ENCODE results near the gene USH2A.
"Not testable (repeated sequence)": the region's sequence is repeated elsewhere in the genome, so short reads cannot be mapped to it uniquely, and the experiment has no call there.

The USH2A gene

DNA sequence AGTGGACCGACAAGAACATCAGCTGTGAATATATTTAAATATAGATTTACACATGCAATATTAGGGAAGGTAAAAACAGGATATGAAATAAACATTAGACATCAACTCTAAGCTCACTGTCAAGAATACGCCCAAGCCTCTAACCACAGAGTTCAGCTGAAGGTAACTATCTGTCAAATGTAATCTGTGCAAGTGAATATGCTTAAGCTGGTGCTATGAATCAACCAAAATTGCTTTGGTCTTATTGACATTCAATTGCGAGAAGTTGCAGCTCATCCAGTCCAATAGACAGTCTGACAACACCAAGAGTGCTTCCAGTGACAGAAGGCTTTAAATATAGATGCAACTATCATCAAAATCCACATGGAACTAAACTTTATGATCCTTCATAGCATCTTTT lies 32.3 kb downstream of the USH2A start:
- DNase-seq: no peak

DNA sequence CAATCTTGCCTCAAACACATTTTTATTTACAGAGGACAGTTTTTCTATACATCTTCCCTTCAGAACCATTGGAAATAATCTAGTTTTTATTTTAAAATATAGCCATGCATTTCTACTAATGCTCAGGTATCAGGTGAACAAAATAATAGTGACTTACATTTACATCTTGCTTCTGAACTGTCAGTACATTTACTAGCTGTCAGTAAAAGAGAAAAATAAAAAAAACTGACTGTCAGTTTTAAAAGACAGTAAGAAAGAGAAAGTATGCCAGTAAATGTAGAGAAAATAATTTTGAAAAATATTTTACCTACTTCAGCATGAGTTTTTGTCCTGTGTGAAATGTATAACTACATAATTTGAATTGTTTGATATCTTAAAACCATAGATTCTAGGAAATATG lies 33.5 kb downstream of the USH2A start:
- no peak for DNase-seq

DNA sequence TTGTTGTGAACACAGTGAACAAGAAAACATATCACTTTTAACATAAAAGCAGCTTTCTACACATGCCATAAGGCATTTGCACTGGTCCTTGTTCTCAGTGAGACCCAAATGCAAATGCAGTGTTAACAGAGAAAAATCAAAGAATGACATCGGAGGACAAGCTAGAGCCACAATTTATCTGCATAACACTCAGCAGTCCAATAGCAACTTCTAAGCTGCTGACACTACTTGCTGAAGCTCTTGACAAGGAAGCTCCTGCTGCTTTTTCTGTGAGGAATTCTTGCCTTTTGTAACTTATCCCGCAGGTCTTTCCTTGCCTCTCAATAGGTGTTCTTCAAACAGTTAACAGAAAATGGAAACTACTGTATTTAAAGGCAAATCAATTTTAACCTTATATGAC lies 34.7 kb downstream of the USH2A start:
- DNase-seq: no peak

DNA sequence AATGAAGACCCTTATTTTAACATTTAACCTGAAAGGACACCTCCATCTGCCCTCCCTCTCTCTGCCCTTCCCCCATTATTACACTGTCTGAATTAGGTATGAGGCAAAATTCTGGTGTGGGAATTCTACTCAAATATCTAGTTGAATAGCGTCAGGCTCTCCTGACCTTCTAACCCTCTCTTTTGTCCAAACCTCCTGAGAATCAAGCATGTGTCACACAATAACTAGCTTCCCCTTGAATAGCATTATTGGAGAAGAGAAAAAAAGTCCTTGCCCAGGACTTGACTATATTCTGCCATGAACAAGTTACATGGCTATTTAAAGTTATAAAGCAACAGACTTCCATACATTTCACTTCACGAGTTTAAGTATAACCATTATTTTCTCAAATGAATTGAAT lies 35.5 kb downstream of the USH2A start:
- no peak for DNase-seq

DNA sequence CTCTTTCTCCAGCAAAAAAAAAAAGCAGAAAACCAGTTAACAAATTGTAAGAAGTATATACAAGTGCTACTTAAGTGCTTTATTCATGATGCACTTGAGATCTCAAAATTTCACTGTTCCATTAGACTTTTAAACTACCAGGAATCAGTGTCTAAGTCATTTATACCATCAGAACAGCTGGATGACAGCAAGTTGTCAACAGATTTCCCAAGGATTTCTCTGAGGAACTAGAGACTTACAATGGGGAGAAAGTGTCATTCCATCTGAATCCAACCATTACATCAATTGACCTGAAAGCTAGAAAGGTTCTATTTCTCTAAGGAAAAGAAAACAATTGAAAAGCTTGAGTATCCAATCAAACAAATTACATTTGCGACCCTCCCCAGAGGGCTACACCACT lies 43.8 kb downstream of the USH2A start:
- DNase-seq: no peak

DNA sequence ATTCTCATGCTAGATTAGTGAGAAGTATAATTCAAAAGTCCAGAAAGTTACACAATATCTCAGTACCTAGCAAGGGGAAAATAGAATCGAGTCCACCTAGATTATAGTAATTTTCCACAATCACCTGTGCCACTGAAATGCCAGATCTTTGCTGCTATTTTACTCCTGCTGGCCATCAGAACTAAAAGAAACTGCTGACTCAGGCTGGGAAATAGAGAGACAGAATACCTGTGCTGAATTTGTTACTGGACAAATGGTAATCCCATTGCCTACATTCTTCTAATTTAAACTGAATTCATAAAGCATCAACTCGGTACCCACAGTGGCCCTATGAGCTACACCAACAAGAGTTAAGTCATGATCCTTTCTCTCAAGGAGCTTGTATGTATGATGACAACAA lies 55.0 kb downstream of the USH2A start:
- DNase-seq: no peak

DNA sequence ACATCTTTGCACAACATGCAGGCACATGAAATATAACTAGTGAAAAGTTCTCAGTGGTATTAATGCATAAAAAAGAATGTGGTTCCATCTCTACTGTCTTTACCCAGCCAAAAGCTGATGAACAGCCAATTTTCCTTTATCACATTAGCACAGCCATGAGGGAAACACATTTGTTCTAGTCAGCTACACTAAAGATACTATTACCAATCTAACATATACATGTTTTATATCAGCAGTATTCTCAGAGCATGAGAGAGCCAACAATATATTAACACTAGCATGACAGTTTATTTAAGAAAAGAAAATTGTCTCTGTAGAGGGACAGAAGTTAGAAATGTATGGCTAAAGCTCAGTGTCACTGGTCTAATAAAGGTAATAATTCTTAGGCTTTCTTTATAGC lies 56.3 kb downstream of the USH2A start:
- DNase-seq: no peak

DNA sequence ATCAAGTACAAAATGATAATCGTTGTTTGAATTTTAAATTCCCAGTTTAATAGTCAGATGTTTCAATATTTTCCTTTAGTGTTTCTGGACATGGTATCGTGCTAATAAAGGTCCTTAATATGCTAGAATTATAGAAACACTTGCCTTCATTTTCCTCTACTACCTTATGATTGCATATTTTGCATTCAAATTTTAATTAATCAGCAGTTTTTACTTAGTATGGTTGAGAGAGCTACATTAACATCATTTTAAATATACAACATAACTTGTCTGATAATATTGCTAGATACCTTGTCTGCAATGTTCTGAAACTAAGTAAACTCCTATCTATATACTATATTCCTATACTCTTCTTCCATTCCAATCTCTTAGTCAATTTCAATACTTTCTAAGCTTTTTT lies 66.3 kb downstream of the USH2A start:
- no peak for DNase-seq

DNA sequence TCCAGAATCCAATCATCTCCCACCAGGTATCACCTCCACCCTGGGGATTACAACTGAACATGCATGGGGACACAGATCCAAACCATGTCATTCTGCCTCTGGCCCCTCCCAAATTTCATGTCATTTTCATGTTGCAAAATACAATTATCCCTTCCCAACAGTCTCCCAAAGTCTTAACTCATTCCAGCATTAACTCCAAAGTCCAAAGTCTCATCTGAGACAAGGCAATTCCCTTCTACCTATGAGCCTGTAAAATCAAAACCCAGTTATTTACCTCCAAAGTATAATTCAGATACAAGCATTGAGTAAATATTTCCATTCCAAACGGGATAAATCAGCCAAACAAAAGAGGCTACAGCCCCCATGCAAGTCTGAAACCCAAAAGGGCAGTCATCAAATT lies 73.1 kb downstream of the USH2A start:
- DNase-seq: no peak

DNA sequence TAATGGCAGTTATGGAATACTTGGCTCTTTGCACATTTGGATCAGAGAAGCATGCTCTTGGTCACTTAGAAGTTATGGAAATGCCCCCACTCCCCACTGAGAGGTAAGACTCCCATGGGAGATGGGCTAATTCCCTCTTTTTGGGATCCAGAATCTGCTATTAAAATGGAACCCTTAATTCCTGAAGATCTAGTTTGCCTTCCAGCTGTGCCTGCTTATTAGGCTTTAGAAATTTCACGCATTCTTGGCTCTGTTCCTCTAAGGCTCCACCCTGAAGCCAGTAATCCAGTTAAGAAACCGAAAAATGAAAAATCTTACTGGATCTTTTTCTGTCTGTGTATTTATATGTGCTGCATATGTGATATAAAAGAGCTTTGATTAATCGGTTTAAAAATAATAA lies 76.7 kb downstream of the USH2A start:
- DNase-seq: no peak

DNA sequence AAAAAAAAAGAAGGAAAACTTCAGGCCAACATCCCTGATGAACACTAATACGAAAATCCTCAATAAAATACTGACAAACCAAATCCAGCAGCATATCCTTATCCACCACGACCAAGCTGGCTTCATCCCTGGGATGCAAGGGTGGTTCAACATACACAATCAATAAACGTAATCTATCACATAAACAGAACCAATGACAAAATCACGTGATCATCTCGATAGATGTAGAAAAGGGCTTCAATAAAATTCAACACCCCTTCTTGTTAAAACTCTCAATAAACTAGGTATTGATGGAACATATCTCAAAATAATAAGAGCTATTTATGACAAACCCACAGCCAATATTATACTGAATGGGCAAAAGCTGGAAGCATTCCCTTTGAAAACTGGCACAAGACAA lies 82.7 kb downstream of the USH2A start:
- DNase-seq: not testable (repeated sequence)

DNA sequence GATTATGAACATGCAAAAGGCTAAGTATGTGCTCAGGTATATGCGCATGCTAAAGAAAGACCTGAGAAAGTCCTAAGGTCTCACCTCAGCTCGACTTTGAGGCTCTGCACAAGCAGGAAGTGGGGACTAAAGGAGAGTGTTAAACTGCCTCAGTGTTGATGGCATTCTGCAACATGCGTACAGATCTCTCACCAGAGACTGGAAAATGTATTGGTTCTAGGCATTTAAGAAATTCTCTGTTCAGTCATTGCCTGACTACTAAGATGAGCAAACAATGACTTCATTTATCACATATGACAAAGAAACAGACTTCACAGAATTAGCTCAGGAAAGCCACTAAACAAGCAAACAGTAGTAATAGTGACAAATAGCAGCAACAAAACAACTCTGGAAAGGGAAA lies 90.8 kb downstream of the USH2A start:
- no peak for DNase-seq

DNA sequence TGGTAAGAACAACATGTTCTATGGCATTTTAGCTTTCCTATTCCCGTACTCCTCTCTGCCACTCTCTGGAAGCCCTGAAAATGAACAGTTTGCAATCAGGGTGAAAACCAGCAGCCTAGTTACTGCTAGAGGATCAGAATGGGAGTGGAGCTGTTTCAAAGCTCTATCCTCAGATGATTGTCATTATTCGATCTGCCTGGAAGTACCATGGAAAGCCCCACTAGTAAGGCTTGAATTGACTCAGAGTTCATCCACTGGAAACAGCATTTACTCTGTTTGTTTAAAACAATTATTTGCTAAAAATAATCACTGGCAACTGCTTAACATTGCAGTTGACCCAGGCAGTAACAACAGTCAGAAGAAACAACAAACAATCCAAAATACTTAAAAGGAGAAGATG lies 91.2 kb downstream of the USH2A start:
- no peak for DNase-seq

DNA sequence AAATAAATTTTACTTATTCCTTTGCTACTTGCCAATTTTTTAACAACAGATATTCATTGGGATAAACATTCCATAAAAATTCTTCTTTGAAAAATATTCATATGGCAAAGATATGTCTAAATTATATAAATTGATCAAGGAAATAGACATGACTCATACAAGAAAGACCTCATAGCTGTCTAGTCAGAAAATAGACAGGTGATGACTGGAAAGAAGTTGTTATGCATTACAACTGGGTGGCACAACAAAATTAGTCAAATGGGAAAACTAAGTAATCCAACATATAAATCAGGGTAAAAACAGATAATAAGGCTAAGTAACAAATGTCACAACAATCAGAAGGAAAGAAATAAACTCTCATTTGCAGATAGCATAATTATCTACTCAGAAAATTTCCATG lies 92.0 kb downstream of the USH2A start:
- DNase-seq: no peak

DNA sequence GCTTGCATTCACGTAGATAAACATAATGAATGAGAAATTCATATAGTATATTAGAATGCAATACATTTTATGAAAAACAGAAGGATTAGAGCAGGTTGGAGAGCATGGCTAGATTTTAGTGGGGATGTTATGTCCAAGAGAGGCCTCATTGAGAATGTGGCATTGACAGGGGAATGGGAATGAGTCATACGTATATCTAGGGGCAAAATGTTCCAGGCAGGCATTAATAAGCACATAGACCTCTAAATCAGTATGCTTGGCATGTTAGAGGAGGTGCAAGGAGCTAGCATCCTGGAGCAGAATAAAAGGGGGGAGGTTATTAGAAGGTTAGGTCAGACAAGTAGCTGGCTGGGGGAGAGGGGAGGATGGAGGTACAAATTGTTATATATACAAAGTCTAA lies 93.0 kb downstream of the USH2A start:
- no peak for DNase-seq

DNA sequence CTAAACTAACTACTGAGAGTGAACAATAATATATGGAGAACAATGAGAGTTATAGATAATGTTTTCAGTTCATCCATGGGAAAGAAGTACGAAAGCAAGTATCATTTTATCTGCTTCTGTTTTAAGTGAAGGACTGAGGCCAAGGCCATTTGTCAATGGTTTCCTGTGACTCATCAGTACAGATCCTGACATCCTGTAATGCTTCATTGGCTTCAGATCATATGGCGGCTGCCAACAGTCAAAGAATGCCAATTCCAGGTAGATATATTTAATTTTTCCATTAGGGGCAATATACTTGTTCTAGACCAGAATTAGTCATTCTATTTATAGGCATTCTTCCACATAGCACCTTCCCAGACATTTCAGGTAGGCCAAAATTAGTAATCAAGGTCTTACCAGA lies 97.3 kb downstream of the USH2A start:
- DNase-seq: no peak

DNA sequence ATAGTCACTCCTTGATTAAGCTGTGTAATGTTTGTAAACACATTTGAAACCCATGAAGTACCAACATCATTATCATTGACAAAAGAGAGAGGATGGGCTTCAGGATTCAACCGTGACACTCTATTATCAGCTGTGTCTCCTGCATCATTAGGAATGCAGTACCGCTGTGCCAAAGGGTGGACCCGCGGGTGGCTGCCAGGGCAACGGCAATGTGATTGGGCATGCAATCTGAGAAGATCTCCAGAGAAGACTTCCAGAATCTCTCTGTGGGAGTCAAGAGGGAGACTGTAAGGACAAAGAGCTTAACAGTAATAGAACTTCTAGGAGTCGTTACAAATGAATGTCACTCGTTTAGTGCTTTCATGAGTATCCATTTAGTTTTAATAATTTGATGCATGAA lies 97.9 kb downstream of the USH2A start:
- DNase-seq: no peak

DNA sequence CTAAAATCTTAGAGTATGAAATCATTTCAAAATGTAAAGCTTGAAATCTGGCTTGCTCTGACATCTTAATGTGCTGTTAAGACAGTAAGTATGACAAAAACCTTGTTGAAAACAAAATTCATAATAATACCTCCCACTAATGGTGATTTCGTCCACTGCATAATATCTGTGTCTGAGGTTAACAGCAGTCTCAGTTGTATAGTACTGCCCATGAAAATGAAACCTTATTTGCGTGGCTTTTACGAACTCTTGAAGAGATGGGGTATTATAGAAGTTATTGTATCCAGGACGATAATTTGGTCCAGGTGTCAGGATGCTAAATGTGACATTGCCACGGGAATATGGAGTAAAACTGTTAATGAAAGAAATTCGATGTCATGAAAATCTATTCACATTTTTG lies 99.9 kb downstream of the USH2A start:
- no peak for DNase-seq

DNA sequence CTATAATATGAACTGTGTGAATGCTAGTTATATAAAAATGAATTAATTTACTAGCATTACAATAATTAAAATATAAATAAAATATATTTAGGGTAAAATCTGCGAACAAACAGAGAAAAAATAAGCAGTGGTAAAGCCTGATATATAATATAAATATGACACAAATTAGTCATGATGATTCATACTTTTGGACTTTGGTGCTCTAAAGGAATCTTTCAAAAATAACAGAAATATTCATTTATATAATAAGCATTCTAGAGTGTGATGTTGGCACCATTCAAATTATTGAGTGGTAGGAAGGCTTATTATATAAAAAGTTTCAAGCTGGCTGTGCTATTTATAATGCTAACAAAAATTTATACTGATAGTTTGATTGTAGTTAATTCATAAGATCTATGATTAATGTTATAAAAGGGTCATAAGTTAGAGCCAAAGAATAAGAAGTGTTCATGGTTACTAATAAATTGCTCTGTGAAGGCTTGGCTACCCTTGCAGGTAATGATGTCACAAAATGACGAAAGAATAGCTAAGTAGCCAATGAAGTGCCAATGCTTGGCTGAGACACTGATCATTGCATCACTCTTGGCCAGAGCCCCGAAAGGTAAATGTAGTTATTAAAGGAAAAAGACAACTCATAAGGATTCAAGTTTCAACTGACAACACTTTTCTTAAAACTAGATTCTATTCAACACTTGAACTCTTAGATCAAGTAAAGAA lies 108.7 kb downstream of the USH2A start:
- no peak for DNase-seq

DNA sequence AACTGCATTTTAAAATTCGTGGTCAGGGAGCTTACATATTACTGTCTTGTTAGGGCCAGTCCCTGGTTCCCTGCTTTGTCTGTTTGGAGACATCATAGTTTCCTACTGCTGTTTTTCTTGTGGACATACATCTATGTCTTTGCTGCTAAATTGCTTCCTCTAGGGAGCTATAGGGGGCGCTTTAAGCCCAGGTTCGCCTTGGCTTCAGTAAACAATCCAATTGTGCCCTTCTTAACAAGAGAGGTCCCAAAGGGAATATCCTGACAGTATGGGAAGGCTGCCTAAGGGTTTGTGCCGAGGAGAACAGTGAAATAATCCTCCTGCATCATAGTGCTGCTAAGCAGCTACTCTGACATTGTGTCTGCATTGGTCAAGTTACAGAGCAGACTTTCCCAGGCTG lies 112.5 kb downstream of the USH2A start:
- peak; percentile 2 to 28 for DNase-seq

DNA sequence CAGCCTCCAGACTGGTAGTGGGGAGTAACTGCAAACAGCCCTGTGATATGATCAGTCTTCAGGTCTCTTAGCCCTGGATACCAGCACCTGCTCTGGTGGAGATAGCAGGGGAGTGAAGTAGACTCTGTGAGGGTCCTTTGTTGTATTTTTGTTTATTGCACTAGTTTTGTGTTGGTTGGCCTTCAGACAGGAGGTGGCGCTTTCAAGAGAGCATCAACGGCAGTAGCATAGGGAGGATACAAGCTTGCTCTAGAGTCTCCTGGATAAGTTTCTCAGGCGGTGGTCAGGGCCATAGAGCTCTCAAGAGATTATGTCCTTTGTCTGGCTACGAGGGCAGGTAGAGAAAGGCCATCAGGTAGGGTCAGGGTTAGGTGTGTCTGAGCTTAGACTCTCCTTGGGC lies 116.4 kb downstream of the USH2A start:
- DNase-seq: no peak

DNA sequence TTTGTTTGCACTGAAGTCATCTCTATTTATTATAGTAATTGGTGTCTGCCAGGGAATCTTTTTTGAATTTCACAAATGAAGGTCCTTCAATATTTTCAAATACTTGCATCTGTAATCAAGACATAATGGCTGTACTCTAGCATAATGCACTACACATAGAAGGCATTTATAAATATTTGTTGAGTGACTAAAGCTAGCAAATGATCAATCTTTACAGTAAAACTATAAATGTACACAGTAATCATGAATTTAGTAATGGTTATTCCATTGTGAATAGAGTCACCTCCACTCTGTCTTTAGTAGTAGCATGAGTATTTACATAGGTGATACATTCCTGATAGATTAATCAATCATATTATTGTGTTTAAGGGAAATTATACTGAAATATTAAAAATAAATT lies 119.6 kb downstream of the USH2A start:
- no peak for DNase-seq

DNA sequence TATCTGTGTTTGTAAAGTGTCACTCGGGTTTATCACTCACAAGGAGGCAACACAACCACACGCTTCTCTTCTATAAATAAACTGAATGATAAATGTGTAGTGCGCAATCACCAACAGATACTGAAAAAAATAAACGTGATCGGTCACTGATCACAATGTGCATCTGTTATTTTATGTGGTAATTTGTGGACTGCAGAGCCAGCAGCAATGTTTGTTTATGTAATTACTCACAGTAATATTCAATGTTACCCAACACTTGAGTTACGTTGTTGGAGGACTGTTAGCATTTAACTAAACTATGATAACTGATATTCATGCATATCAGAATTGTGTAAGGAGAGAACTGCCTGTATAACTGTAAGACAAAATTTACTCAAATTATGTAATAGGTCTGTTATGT lies 129.6 kb downstream of the USH2A start:
- DNase-seq: no peak

DNA sequence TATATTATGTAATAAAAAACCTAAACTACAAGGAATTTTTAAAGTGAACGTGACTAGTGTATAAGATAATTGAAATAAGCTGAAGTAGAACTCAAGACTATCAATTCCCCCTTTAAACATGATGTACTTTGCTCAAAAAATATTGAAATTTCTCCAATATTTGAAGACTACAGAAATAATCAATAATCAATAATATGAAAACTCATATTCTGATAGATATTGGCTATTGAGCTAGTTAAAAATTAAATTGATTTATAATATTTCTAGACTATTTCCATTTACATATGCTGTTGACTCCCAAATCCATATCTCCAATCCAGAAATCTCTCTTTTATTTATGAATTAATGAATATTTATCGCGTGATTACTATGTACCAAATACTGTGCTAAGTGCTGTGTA lies 133.2 kb downstream of the USH2A start:
- no peak for DNase-seq

DNA sequence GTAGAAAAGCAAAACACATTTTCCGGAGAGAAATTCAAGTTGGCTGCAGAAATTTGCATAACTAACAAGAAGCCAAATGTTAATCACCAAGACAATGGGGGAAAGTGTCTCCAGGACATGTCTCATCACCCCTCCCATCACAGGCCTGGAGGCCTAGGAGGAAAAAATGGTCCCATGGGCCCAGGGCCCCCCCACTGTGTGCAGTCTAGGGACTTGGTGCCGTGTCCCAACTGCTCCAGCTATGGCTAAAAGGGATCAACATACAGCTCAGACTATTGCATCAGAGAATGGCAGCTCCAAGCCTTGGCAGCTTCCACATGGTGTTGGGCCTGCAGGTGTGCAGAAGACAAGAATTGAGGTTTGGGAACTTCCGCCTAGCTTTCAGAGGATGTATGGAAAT lies 138.2 kb downstream of the USH2A start:
- no peak for DNase-seq

DNA sequence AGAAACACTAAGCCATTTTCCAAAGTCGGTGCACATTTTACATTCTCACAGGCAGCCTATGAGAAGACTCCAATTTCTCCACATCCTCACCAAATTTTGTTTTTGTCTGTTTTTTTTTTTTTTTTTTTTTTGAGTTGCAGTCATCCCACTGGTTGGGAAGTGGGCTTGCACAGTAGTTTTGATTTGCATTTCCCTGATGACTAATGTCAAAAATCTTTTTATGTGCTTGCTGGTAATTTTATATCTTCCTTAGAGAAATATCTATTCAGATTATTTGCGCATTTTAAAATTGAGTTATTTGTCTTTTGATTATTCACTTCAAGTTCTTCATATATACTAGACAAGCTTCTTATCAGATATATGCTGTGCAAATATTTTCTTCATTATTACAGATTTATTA lies 141.5 kb downstream of the USH2A start:
- DNase-seq: no peak
